Globus pallidus (tissue), 1 donor: ENCODE measurements around the gene CPNE2.
"Not testable (repeated sequence)": the region's sequence is repeated elsewhere in the genome, so short reads cannot be mapped to it uniquely, and the experiment has no call there.

ENCODE experiments used
- DNase-seq: peaks from one replicate; pipeline ENCODE4 v3.0.0-alpha.2; 2015; ENCODE audit warnings: low spot score

Gene CPNE2

GRCh38 chr16:57167538-57167937, 75.2 kb downstream of the CPNE2 start:
- no peak for DNase-seq

- DNase-seq = peak; percentile 88
These were observed 75.6 kb downstream of the CPNE2 start for GRCh38 chr16:57167953-57168352.

- DNase-seq = peak; percentile 84
These were observed 76.9 kb downstream of the CPNE2 start for GRCh38 chr16:57169327-57169726.

- no peak for DNase-seq
These were observed 80.4 kb downstream of the CPNE2 start for GRCh38 chr16:57172721-57173290.

GRCh38 chr16:57175896-57176295, 83.5 kb downstream of the CPNE2 start:
- no peak for DNase-seq

DNA sequence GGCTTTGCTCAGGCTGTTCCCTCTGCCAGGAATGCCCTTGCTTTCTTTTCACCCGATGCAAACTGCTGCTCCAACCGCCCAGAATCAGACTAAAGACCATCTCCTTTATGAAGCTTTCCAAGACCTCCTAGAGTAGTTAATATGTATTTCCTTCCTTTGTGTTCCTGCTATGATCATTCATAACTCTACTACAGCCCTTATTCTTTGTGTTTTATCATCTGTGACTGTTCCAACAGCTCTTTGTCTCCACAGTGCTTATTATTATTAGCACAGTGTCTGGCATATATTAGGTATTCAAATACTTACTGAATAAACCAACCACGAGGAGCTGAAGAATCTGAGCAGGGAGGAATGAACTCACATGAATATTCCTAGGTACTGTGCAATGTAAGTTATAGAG, 85.8 kb downstream of the CPNE2 start:
- peak; percentile 16 for DNase-seq

DNA sequence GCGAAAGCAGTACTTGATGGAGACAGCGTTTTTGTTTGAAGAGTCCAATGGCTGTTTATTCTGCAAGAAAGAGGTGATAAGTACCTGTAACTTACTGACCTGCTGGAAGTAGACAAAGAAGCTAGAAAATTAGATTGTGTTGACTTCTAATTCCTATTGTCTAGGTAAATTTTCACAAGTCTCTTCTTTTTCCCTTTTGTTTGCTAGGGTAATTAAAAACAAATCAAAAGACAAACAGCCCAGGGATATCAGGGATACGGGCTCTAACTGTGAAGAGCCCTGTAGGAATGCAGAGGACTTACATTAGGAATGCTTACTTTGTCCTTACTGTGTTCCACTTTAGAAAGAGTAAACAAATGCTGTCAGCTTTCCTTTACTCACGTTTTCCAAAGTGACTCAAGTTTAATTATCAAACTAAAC, 86.4 kb downstream of the CPNE2 start:
- DNase-seq = no peak

GRCh38 chr16:57179215-57179828, 86.9 kb downstream of the CPNE2 start:
- DNase-seq = no peak

DNA sequence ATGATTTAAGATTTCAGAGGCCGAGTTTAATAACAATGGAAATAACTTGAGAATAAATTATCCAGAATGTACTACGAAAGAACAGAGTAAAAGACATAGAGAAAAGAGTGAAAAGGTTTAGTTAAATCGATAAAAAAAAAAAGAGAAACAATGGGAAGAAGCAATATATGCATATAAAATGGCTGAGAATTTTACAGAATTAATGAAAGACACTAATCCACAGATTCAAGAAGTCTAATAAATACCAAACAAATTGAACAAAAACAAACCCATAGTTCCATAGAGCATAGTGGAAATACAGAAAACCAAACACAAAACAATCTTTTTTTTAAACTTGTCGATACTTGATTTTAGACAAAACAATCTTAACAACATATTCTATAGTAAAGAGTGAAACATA, 91.7 kb downstream of the CPNE2 start:
- no peak for DNase-seq

DNA sequence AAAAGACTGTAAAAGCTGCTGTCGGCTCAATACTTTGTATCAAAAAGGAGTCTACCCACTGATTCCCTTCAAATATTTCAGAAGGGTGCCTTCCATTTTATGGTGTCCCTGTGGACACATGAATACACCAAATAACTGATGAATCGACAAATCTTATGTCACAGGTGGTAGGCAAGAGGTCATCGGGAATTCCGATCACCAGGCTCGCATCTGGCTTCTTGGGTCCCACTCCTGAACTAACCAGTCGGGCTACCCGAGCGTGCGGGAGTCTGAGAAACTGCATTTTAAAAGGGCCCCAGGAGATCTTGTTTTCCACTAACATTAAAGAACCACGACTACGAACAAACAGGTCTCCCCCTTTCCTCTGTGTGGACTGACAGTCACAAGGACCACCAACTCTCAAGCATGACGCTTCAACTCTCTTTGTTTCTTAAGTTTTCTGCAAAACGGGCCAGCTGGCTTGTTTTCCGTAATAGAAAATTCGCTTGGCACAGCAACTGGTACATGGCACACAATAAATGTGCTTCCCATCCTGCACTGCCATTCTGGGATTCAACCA, 92.6 kb downstream of the CPNE2 start:
- peak; percentile 46 for DNase-seq

GRCh38 chr16:57185446-57185944, 93.1 kb downstream of the CPNE2 start:
- no peak for DNase-seq

DNA sequence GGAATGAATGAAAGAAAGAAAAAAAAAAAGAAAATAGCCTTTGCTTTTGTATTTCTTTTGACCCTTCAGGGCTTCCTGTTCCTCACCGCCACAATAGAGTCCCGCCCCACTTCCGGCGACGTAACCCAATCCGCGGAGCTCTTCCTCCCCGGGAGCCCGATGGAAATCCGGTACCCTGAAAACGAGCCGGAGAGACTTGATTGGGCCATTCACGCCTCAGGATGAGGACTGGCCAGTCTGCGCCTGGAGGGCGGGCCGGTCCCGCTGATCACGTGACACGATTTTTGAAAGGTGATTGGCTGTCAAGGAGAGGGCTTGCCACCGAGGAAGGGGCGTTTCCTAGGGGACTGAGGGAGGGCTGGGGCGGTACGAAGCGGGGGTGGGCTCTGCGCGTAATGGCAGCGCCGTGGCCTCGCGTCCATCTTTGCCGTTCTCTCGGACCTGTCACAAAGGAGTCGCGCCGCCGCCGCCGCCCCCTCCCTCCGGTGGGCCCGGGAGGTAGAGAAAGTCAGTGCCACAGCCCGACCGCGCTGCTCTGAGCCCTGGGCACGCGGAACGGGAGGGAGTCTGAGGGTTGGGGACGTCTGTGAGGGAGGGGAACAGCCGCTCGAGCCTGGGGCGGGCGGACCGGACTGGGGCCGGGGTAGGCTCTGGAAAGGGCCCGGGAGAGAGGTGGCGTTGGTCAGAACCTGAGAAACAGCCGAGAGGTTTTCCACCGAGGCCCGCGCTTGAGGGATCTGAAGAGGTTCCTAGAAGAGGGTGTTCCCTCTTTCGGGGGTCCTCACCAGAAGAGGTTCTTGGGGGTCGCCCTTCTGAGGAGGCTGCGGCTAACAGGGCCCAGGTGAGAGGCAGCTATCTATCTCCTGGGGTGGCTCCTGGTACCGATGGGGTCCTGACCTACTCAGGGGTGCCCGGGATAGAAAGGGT, 93.8 kb downstream of the CPNE2 start, which contains the start of the genes PSME3IP1 and RSPRY1:
PSME3IP1 (minus strand) TSS at position 95 of the 927 bp plus-strand sequence. CDS start 12,185 bp downstream, outside the sequence.
RSPRY1 (plus strand) TSS at position 385 of the 927 bp plus-strand sequence. CDS start 18,330 bp downstream, outside the sequence.
- peak; percentile 100 for DNase-seq

- peak; percentile 28 for DNase-seq
These were observed 94.8 kb downstream of the CPNE2 start for GRCh38 chr16:57186872-57187854.

DNA sequence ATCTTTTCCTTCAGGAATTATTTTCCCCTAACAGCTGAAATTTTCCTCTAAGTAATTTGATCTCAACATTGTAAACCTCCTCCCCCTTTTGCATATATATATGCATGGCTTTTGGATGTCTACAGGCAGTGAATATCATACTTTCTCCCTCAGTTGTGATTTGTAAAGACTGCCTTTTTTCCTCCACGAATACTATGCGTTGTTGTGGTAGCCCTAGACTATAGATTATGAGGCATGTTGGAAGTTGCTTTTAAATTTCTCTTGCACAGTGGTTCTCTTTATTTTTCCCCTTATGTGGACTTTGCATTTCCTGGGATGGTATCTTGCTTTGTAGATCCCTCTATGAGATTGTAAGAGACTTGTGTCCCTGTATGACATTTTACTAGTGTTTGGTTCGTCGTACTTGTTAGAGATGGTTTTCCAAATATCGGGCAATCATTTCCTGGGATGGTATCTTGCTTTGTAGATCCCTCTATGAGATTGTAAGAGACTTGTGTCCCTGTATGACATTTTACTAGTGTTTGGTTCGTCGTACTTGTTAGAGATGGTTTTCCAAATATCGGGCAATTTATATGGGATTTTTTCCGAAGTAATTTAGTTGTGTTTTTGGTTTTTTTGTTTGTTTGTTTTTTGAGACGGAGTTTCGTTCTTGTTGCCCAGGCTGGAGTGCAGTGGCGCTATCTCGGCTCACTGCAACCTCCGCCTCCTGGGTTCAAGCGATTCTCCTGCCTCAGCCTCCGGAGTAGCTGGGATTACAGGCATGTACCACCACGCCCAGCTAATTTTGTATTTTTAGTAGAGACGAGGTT, 95.7 kb downstream of the CPNE2 start:
- not testable (repeated sequence) for DNase-seq

- no peak for DNase-seq
These were observed 96.3 kb downstream of the CPNE2 start for GRCh38 chr16:57188711-57189002.

GRCh38 chr16:57189527-57189926, 97.1 kb downstream of the CPNE2 start:
- DNase-seq = not testable (repeated sequence)

- no peak for DNase-seq
These were observed 97.8 kb downstream of the CPNE2 start for GRCh38 chr16:57190136-57190535.

GRCh38 chr16:57191056-57191571, 98.7 kb downstream of the CPNE2 start:
- DNase-seq = no peak

- DNase-seq = no peak
These were observed 99.8 kb downstream of the CPNE2 start for GRCh38 chr16:57192146-57192545.
